Stimulated activated CD4-positive, alpha-beta T cell treated with anti-CD3 and anti-CD28 coated beads, TNF-alpha, amount 100 ng/mL, for 48 hours (primary cell): ENCODE results near the gene MLST8.
A peak's percentile ranks its signal among the peaks of the same experiment; 100 is the strongest.

ENCODE experiments used
- DNase-seq, 3 donors: peaks; one replicate each; pipeline ENCODE4 v3.0.0-alpha.2; 2020; ENCODE audit warnings: low read depth in 3 of 3

Gene MLST8, protein sequence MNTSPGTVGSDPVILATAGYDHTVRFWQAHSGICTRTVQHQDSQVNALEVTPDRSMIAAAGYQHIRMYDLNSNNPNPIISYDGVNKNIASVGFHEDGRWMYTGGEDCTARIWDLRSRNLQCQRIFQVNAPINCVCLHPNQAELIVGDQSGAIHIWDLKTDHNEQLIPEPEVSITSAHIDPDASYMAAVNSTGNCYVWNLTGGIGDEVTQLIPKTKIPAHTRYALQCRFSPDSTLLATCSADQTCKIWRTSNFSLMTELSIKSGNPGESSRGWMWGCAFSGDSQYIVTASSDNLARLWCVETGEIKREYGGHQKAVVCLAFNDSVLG

DNA sequence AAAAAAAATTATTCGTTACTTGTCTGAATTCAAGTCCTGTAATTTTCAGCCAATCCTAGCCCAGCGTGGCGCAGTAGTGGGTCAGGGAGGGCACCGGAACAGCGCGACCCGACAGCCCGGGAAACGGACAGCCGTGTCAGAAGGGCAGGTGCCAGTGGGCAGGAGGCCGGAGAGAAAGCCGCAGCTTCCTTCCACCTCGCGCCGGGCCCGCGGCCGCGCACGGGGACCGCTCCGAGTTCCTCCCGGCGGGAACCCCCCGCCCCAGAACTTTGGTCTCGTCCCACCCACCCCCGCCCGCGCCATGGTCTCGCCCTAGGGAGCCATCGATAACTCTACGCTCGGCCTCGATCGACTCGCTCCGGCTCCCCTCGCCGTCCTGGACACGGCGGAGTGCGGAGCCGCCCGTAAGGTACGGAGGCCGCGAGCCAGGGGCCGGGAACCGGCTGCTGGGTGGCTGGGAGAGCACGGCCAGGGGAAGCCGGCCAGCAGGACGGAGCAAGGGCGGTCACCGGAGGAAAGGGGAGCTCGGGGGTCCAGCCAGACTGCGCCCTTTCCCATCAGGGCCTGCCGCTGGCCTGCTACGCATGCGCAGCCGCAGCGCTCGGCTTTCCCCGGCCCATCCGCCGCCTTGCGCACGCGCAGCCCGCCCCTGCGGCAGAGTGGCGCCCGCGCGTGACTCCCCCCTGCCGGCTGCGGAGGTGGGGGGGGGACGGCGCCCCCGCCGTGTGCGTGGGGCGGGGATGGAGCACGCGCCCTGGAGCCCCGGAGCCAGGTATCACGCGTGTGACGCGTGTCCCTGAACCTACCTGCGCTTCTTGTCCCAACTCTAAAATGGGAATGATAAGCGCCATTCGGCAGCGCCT is at the start of gene MLST8:
Gene MLST8 (plus strand): TSS at position 351 of the 863 bp plus-strand sequence. CDS start 632 bp downstream, outside the sequence.
- DNase-seq: peak; percentile 69 to 87 (median 70)

GRCh38 chr16:2155977-2156848 is 49.0 kb upstream of the MLST8 start:
- DNase-seq: no peak

GRCh38 chr16:2156849-2157224 is 48.4 kb upstream of the MLST8 start:
- no peak for DNase-seq

GRCh38 chr16:2157480-2158261 is 47.6 kb upstream of the MLST8 start:
- DNase-seq: no peak

GRCh38 chr16:2158262-2158638 is 47.0 kb upstream of the MLST8 start:
- DNase-seq: no peak

GRCh38 chr16:2159175-2159838 is 45.9 kb upstream of the MLST8 start:
- DNase-seq: no peak

GRCh38 chr16:2160915-2161551 is 44.2 kb upstream of the MLST8 start:
- DNase-seq: no peak

DNA sequence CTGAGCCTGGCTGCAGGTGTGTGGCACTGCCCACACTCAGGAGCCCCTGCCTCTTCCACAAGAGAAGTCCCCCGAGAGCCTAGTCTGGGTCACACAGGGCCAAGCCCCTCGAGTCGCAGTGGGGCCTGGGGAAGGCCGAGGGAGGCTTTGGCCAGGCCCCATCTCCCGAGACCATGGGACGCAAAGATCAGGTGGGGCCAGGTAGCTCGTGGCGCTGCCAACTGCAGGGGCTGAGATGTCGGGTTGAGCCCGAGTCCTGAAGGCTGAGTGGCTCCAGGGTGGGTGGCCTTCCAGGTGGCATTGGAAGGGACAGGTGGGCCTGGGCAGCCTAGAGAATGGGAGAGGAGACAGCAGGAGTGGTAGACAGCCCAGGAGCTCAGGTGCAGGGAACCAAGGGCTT is 43.3 kb upstream of the MLST8 start:
- no peak for DNase-seq

DNA sequence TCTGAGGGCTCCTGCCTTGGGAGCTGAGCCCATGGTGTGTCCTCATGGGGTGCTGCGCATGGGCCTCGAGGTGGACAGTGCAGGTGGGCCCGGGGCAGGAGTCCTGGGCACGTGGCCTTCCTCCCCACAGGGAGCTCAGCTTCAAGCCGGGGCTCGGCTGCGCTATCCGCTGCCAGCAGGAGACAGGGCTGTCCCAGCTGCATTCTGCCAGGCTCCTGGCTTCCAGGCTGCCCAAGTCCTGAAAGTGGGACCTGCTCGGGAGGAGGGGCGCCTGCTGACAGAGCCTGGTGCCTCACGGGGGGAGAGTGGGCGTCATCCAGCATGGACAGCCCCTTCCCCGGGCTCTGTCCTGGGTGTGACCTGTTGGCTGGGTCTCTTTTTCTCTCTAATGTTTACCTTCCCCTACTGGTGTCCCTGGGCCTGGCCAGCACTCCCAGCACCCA is 42.6 kb upstream of the MLST8 start:
- no peak for DNase-seq

- no peak for DNase-seq
Measured at GRCh38 chr16:2163211-2163881, 41.9 kb upstream of the MLST8 start.

- no peak for DNase-seq
Measured at GRCh38 chr16:2165861-2166260, 39.4 kb upstream of the MLST8 start.

DNA sequence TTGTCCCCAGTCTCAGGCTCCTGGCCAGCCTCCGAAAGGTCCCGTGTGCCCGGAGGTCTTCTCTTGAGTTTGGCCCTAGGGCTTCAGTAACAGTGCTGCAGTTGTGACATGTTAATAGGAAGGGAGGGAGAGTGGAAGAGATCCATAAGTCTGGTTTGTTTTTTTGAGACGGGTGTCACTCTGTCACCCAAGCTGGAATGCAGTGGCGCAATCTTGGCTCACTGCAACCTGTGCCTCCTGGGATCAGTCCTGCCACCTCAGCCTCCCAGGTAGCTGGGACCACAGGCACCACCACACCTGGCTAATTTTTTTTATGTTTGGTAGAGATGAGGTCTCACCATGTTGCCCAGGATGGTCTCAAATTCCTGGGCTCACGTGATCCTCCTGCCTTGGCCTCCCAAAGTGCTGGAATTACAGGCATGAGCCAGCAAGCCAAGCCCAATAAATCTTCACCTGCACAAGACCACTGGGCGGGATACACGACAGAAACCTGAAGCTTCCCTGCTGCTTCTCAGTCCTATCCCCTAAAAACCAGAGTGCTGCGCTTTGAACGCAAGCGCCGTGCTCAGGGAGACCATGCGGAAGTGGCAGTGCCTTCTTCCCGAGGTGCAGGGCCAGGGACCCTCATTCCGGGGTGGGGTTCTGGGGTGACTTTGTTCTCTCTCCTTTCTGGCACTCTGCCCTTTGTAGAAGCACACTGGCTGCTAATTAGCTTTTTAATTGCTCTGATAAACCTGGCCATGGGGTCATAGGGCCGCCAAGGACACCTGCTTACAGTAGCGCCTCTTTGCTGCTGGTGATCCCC is 38.8 kb upstream of the MLST8 start:
- no peak for DNase-seq

- no peak for DNase-seq
Measured at GRCh38 chr16:2167068-2167638, 38.1 kb upstream of the MLST8 start.

- DNase-seq: no peak
Measured at GRCh38 chr16:2170080-2170479, 35.2 kb upstream of the MLST8 start.

DNA sequence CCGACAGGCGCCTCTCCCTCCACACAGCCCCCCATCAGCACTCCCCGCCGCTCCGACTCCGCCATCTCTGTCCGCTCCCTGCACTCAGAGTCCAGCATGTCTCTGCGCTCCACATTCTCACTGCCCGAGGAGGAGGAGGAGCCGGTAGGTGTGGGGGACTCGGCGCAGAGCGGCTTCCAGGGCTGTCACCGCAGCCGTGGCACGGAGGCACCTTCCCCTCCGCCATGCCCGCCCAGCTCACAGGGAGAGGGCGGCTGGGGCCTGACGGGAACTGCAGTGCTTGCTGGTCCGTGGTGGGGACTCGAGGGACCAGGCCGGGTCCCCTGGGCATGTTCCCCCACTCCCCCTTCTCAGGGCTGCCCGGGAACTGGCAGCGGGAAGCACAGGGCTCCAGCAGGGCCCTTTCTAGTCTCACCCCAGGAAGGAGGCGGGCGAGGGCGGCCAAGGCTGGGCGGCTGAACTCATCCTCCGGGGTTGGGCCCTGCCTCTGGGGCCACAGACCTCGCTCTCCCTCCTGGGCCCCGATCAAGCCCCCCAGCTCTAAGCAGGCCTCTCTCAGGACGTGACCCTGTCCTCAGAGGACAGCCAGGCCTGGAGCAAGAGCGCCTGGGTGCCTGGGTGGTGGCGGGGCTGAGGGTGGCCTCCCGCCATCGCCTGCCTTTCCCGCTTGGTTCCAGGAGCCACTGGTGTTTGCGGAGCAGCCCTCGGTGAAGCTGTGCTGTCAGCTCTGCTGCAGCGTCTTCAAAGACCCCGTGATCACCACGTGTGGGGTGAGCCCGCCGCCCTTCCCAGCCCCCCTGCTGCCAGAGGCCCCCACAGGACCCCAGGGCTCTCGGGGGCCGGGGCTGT is 34.4 kb upstream of the MLST8 start:
- no peak for DNase-seq

- DNase-seq: no peak
Measured at GRCh38 chr16:2171601-2172178, 33.6 kb upstream of the MLST8 start.

- DNase-seq: no peak
Measured at GRCh38 chr16:2172688-2173335, 32.4 kb upstream of the MLST8 start.
